ENCODE results near the gene SLC16A3.

DNA sequence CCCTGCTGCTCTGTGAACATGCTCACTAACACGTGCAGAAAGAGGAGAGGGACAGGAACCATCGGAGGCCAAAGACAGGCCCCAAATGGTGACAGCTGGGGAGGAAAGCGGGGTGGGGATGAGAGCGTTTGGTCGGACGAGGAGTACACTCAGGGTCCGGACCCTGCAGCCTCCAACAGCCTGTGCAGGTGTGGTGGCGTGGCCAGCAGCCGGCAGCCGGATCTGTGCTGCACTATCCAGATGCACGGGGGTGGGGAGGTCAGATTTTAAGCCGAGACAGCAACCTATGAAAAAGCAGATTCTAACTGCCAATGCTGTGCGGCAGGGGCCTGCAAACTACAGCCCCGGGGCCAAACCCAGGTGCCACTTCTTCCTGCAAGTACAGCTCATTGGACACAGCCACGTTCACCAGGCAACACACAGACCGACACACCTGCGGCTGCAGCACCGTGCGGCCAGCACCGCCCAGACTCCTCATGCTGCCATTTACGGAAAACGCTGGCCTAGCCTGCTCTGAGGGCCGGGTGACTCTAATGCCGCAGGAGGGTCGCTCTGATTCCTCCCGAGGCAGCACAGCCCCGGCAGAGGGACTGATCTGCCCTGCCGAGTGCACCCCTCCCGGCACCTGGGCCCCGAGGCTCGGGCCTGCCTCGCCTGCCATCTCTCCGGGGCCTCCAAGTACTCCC lies 21.2 kb downstream of the SLC16A3 start:
- TF ChIP-seq YY1 (IDR thresholded peaks at IDR 0.05; ENCODE audit: insufficient read depth, insufficient read length) (no peak), ZNF274 (IDR thresholded peaks at IDR 0.05; ENCODE audit: low read depth, low read length) (no peak), SUZ12 (IDR thresholded peaks at IDR 0.05; ENCODE audit: extremely low read depth, insufficient read depth, insufficient read length) (no peak)
